Nephron (organoid): ENCODE measurements around the gene TOP3B.

Experiments used
- H3K27ac Mint-ChIP-seq, 3 experiments: 2 replicates each; pipeline ENCODE4 v1.8.0; 2020; ENCODE audit warnings: mixed read lengths in 3 of 3, mild to moderate bottlenecking in 2 of 3, moderate library complexity in 1 of 3
- H3K27me3 Mint-ChIP-seq: 2 replicates; pipeline ENCODE4 v1.8.0; 2021; ENCODE audit warnings: low read depth, mild to moderate bottlenecking, moderate library complexity, mixed read lengths
- H3K36me3 Mint-ChIP-seq: 2 replicates; pipeline ENCODE4 v1.8.0; 2020; ENCODE audit warnings: low read depth, mixed read lengths
- H3K4me1 Mint-ChIP-seq: 2 replicates; pipeline ENCODE4 v1.8.0; 2020; ENCODE audit warnings: mixed read lengths
- H3K4me3 Mint-ChIP-seq, 3 experiments: 2 replicates each; pipeline ENCODE4 v1.8.0; 2020; ENCODE audit warnings: mild to moderate bottlenecking in 3 of 3, mixed read lengths in 3 of 3, moderate library complexity in 2 of 3
- H3K9me3 Mint-ChIP-seq: 2 replicates; pipeline ENCODE4 v1.8.0; 2020; ENCODE audit warnings: mixed read lengths
- TF ChIP-seq, protein P1 (sequence below), 3 experiments: fragments of 200-600 bp; sonication (generic); IDR thresholded peaks; one replicate each; pipeline ENCODE4 v1.5.0; 2021; ENCODE audit warnings: antibody characterized with exemption in 3 of 3; ENCODE audit not compliant: unreplicated experiment in 3 of 3

The TOP3B gene

DNA sequence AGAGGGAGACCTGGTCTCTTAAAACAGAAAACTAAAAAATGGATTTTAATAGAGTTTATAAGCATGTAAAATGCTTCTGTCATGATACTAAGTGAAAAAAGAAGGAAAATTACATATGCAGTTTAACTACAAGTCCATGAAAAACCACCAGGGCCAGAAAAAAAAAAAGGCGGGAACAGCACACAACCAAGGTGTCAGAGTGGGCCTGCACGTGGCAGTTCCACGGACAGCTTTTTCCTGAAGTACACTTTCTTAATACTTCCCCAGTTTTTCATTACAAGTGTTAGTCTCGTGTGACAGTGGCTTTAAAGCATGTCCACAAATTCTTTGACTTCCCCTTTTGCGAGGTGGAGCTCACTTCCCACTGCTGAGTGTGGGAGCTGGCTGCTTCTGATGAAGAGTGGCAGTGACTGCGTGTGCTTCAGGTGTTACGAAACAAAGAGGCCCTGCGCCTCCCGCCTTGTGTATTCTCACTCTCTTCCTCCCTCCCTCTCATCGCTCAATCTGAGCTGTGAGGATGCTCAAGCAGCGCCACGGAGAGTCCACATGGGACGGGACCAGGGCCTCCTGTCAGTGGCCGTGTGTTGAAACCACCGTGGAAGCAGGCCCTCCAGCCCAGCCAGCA is 46.3 kb downstream of the TOP3B start:
- H3K4me3 Mint-ChIP-seq, result peak overlapping the region; percentile 57 to 78 (median 72)
- H3K4me1 Mint-ChIP-seq, result peaks cover 53% of the 10 kb centered on the region
- peaks cover 31% of the 10 kb centered on the region for H3K36me3 Mint-ChIP-seq
- H3K27ac Mint-ChIP-seq, result peak overlapping the region; percentile 99 to 100 (median 100)
- no peaks in the 10 kb centered on the region for H3K9me3 Mint-ChIP-seq
- H3K27me3 Mint-ChIP-seq, result no peaks in the 10 kb centered on the region
- TF ChIP-seq, protein P1, sequence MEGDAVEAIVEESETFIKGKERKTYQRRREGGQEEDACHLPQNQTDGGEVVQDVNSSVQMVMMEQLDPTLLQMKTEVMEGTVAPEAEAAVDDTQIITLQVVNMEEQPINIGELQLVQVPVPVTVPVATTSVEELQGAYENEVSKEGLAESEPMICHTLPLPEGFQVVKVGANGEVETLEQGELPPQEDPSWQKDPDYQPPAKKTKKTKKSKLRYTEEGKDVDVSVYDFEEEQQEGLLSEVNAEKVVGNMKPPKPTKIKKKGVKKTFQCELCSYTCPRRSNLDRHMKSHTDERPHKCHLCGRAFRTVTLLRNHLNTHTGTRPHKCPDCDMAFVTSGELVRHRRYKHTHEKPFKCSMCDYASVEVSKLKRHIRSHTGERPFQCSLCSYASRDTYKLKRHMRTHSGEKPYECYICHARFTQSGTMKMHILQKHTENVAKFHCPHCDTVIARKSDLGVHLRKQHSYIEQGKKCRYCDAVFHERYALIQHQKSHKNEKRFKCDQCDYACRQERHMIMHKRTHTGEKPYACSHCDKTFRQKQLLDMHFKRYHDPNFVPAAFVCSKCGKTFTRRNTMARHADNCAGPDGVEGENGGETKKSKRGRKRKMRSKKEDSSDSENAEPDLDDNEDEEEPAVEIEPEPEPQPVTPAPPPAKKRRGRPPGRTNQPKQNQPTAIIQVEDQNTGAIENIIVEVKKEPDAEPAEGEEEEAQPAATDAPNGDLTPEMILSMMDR (IDR thresholded peaks at IDR 0.05; ENCODE audit: unreplicated experiment in 3 of 3), result no peak

DNA sequence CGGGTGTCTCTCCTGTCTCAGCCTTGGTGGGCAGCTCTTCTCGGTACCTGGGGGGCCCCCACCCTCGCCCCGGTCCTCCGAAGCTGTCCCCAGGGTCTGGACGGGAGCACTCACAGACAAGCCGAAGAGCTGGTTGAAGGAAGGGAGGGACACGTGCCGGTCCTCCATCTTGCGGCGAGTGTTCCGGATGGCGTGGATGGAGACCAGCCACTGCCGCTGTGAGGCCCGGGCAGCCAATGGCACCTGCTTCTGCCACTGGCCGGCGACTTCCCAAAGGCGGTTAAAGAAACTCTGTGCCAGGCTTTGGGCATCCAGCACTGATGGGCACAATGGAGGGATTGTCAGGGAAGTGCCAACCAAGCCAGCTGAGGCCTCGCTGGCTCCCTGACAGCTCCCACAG is 48.7 kb downstream of the TOP3B start:
- Mint-ChIP-seq H3K9me3 (no peaks in the 10 kb centered on the region), H3K4me1 (peaks cover 44% of the 10 kb centered on the region), H3K27ac (no peak overlapping the region), H3K27me3 (no peaks in the 10 kb centered on the region), H3K4me3 (no peak overlapping the region), H3K36me3 (peaks cover 38% of the 10 kb centered on the region)
- TF ChIP-seq, protein P1 (IDR thresholded peaks at IDR 0.05; ENCODE audit: unreplicated experiment in 3 of 3), result no peak

DNA sequence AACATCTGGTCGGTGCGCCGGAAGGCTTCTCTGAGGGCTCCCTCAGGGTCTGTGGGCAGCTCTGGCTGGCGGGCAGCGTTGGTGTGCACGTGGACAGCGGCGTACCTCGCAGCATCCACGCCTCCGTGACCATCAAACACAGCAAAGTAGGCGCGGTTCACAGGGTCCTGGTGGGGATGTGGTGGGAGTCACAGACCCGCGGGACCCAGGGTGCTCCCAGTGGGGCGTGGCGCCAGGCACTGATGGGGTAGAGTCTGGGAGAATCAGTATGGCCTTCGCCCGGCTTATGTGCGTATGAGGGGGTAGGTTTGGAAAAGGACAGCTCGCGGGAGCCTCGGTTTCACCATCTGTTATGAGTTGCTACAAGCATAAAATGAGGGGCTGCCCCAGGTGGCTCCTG is 49.2 kb downstream of the TOP3B start:
- Mint-ChIP-seq H3K4me3 (no peak overlapping the region), H3K27me3 (no peaks in the 10 kb centered on the region), H3K27ac (no peak overlapping the region), H3K4me1 (peaks cover 44% of the 10 kb centered on the region), H3K9me3 (no peaks in the 10 kb centered on the region), H3K36me3 (peaks cover 42% of the 10 kb centered on the region)
- TF ChIP-seq, protein P1 (IDR thresholded peaks at IDR 0.05; ENCODE audit: unreplicated experiment in 3 of 3), result no peak

DNA sequence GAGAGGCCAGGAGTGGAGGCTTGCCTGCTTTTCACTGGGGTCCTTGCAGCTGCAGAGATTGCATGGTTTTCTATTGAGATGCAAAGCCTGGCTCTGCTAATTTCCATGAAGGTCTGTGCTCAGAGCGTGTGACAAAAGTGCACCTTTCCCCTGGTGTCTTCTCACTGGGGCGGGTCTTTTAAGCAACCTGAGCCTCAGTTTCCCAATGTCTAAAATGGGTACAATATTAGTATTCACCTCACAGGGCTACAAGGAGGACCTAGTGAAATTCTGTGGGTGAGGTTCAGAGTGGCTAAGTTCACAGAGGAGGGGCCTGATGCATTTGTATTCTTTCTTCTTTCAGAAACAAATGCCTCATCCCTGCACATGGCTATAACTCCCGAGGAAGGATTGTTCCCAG is 50.2 kb downstream of the TOP3B start:
- TF ChIP-seq, protein P1 (IDR thresholded peaks at IDR 0.05; ENCODE audit: unreplicated experiment in 3 of 3), result no peak
- H3K4me1 Mint-ChIP-seq, result peaks cover 39% of the 10 kb centered on the region
- peaks cover 37% of the 10 kb centered on the region for H3K36me3 Mint-ChIP-seq
- no peak overlapping the region for H3K27ac Mint-ChIP-seq
- no peaks in the 10 kb centered on the region for H3K27me3 Mint-ChIP-seq
- H3K4me3 Mint-ChIP-seq, result no peak overlapping the region
- H3K9me3 Mint-ChIP-seq, result no peaks in the 10 kb centered on the region

DNA sequence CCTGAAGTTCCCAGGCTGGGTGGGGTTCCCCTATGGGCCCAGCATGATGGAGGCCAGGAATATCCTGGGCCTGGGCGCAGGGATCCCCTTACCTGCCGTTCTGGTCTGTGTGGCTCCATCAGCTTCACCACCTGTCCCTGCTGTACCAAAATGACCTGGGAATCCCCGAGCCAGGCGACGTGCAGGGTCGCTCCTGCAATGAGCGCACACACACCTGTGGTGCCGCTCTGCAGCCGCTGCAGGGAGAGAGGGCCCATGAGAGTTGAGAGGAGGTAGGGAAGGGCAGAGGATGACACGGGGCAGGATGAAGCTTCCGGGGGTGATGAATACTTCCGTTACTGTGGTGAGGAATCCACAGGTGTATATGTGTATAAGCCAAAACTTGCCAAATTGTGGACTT is 51.5 kb downstream of the TOP3B start:
- Mint-ChIP-seq H3K9me3 (no peaks in the 10 kb centered on the region), H3K36me3 (peaks cover 31% of the 10 kb centered on the region), H3K27me3 (no peaks in the 10 kb centered on the region), H3K4me1 (peaks cover 26% of the 10 kb centered on the region), H3K27ac (no peak overlapping the region), H3K4me3 (no peak overlapping the region)
- TF ChIP-seq, protein P1 (IDR thresholded peaks at IDR 0.05; ENCODE audit: unreplicated experiment in 3 of 3), result no peak

DNA sequence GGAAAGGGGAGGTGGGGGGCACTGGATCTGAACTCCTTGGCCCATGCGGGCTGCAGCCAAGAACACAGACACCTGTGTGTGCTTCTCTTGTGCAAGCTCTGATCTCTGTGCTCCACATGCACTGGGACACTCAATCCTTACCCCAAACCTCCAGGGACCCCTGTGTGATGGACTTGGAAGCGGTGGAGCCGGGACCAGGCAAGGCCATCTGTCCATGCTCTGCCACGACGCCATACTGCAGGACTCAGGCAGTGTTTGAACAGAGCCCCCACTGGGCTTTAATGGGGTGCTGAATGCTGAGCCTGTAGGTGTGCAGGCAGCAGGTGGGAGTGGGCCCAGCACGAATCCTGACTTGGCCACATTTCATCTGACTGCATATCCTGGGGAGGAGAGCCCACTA is 53.3 kb downstream of the TOP3B start:
- Mint-ChIP-seq H3K27me3 (no peaks in the 10 kb centered on the region), H3K9me3 (no peaks in the 10 kb centered on the region), H3K4me3 (no peak overlapping the region), H3K27ac (peak overlapping the region in 1 of 3 experiments; percentile 32), H3K4me1 (peaks cover 24% of the 10 kb centered on the region), H3K36me3 (peaks cover 26% of the 10 kb centered on the region)
- TF ChIP-seq, protein P1 (IDR thresholded peaks at IDR 0.05; ENCODE audit: unreplicated experiment in 3 of 3), result no peak
